Vagina (tissue), 2 donors: ENCODE data around the gene MARK2. TPM values are rescaled to one million over a fixed set of nuclear protein-coding genes. Genes with fewer than 3 reads are reported as not detected.
"Not testable (repeated sequence)": the region's sequence is repeated elsewhere in the genome, so short reads cannot be mapped to it uniquely, and the experiment has no call there.

Source experiments
- DNase-seq, 2 donors: peaks; one replicate each; pipeline ENCODE4 v3.0.0-alpha.2; 2017; ENCODE audit errors: extremely low spot score in 2 of 2
- H3K27ac ChIP-seq: fragments of 200-600 bp; sonication (generic); one replicate; pipeline ENCODE4 v1.5.1; 2019
- H3K27me3 ChIP-seq: fragments of 200-600 bp; sonication (generic); one replicate; pipeline ENCODE4 v1.5.1; 2019
- H3K36me3 ChIP-seq, 2 donors: fragments of 200-600 bp; sonication (generic); one replicate each; pipeline ENCODE4 v1.5.1; 2017 to 2019
- H3K4me1 ChIP-seq: fragments of 200-600 bp; sonication (generic); one replicate; pipeline ENCODE4 v1.5.1; 2019
- H3K4me3 ChIP-seq, 2 donors: fragments of 200-600 bp; sonication (generic); 1 replicate in 1 of 2; 2 replicates in 1 of 2; pipeline ENCODE4 v1.5.1; 2016 to 2019
- H3K9me3 ChIP-seq: fragments of 200-600 bp; sonication (generic); one replicate; pipeline ENCODE4 v1.5.1; 2019
- CTCF ChIP-seq, 3 experiments: fragments of 450-650 bp in 2 of 3; fragments of 200-600 bp in 1 of 3; sonication (generic) in 1 of 3; IDR thresholded peaks; one replicate each; pipeline ENCODE4 v1.5.1; 2017 to 2019; ENCODE audit warnings: antibody characterized with exemption in 3 of 3, mild to moderate bottlenecking in 2 of 3, moderate library complexity in 2 of 3
- POLR2A ChIP-seq, 2 donors: fragments of 450-650 bp; IDR thresholded peaks; one replicate each; pipeline ENCODE4 v1.6.1; 2017; ENCODE audit warnings: antibody characterized with exemption in 2 of 2, mild to moderate bottlenecking in 2 of 2, moderate library complexity in 2 of 2
- POLR2AphosphoS5 ChIP-seq, 2 donors: sonication (generic); formaldehyde crosslinking; IDR thresholded peaks; one replicate each; pipeline ENCODE4 v1.9.0; 2017; ENCODE audit warnings: antibody characterized with exemption in 2 of 2, mild to moderate bottlenecking in 2 of 2, low read depth in 1 of 2; ENCODE audit not compliant: insufficient read depth in 1 of 2
- intact Hi-C: fragments of 100-400 bp; cut with DNase I; formaldehyde crosslinking; loops from one replicate; pipeline ENCODE4 v1.15.1; 2023
- total RNA-seq: library from RNA; depleted of rRNA; stranded (reverse); fragments of >200 nt; gene quantifications from one replicate; pipeline ENCODE4 v1.2.3, GENCODE V29; 2016

The MARK2 gene
- total RNA-seq, 1 donor from 2014 or later = 35.6 TPM

- Histone ChIP-seq H3K36me3 (no peaks in the 10 kb centered on the region), H3K4me1 (peaks cover 21% of the 10 kb centered on the region), H3K27ac (no peak overlapping the region), H3K9me3 (no peaks in the 10 kb centered on the region), H3K4me3 (no peak overlapping the region), H3K27me3 (no peaks in the 10 kb centered on the region)
- DNase-seq = no peak
- intact Hi-C loops = no loop called here
- TF ChIP-seq CTCF (IDR thresholded peaks at IDR 0.05) (no peak), POLR2A (IDR thresholded peaks at IDR 0.05) (no peak), POLR2AphosphoS5 (IDR thresholded peaks at IDR 0.05; ENCODE audit: insufficient read depth in 1 of 2, low read depth in 1 of 2) (no peak)
These were observed 38.0 kb upstream of the MARK2 start for GRCh38 chr11:63800921-63801320.

DNA sequence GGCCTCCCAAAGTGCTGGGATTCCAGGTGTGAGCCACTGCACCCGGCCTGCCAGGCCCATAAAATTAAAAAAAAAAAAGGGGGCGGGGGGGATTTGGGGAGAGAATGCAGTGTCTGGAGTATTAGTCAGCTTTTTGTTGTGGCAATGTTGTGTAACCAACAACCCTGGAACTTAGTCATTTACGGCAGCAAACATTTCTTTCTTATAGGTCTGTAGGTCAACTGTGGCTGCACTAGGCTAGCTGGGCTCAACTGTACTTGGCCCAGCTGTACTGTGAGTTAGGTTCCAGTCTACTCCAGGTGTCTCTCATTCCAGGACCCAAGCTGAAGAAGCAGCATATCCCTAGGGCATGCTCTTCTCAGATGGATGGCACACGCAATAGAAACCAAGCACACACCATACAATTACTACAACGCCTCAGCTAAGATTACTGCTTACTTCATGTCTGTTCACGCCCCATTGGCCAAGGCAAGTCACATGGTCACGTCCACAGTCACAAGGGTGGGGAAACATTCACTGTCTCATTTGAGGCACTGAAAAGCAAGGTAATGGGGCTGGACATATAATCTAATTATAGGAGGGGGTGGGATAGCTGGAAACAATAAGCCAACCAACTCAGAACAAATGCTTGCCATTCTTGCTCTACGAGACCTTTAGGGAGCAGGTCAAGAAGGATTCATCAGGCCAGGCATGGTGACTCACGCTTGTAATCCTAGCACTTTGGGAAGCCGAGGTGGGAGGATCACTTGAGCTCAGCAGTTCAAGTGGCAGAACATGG is 36.1 kb upstream of the MARK2 start:
- Histone ChIP-seq H3K4me1 (peaks cover 21% of the 10 kb centered on the region), H3K9me3 (no peaks in the 10 kb centered on the region), H3K36me3 (no peaks in the 10 kb centered on the region), H3K27me3 (no peaks in the 10 kb centered on the region), H3K27ac (peak overlapping the region; percentile 50), H3K4me3 (no peak overlapping the region)
- no peak for DNase-seq
- intact Hi-C loops = no loop called here
- TF ChIP-seq POLR2A (IDR thresholded peaks at IDR 0.05) (no peak), CTCF (IDR thresholded peaks at IDR 0.05) (no peak), POLR2AphosphoS5 (IDR thresholded peaks at IDR 0.05; ENCODE audit: insufficient read depth in 1 of 2, low read depth in 1 of 2) (peak in 1 of 2 donors; percentile 76)

GRCh38 chr11:63804259-63804658 is 34.7 kb upstream of the MARK2 start:
- intact Hi-C loops = no loop called here
- H3K4me3 ChIP-seq = no peak overlapping the region
- no peaks in the 10 kb centered on the region for H3K36me3 ChIP-seq
- no peaks in the 10 kb centered on the region for H3K27me3 ChIP-seq
- peak overlapping the region; percentile 50 for H3K27ac ChIP-seq
- TF ChIP-seq CTCF (IDR thresholded peaks at IDR 0.05) (no peak), POLR2A (IDR thresholded peaks at IDR 0.05) (no peak), POLR2AphosphoS5 (IDR thresholded peaks at IDR 0.05; ENCODE audit: insufficient read depth in 1 of 2, low read depth in 1 of 2) (peak in 1 of 2 donors; percentile 88)
- DNase-seq = no peak
- peaks cover 21% of the 10 kb centered on the region for H3K4me1 ChIP-seq
- H3K9me3 ChIP-seq = no peaks in the 10 kb centered on the region

GRCh38 chr11:63805844-63806415 is 33.0 kb upstream of the MARK2 start:
- no peak overlapping the region for H3K27ac ChIP-seq
- H3K9me3 ChIP-seq = no peaks in the 10 kb centered on the region
- intact Hi-C loops = no loop called here

DNA sequence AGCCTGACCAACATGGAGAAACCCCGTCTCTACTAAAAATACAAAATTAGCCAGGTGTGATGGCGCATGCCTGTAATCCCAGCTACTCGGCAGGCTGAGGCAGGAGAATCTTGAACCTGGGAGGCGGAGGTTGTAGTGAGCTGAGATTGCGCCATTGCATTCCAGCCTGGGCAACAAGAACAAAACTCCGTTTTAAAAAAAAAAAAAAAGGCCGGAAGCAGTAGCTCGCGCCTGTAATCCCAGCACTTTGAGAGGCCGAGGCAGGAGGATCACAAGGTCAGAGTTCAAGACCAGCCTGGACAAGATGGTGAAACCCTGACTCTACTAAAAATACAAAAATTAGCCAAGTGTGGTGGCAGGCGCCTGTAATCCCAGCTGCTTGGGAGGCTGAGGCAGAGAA is 28.5 kb upstream of the MARK2 start:
- H3K27ac ChIP-seq, H3K9me3 ChIP-seq, DNase-seq, H3K36me3 ChIP-seq, H3K27me3 ChIP-seq, H3K4me3 ChIP-seq, intact Hi-C loops: not testable (repeated sequence)
- peaks cover 22% of the 10 kb centered on the region for H3K4me1 ChIP-seq

More at GRCh38 chr11:63805844-63806415, 33.0 kb upstream of the MARK2 start:
- H3K4me1 ChIP-seq = peaks cover 21% of the 10 kb centered on the region
- H3K27me3 ChIP-seq = no peaks in the 10 kb centered on the region
- TF ChIP-seq POLR2A (IDR thresholded peaks at IDR 0.05) (no peak), CTCF (IDR thresholded peaks at IDR 0.05) (no peak), POLR2AphosphoS5 (IDR thresholded peaks at IDR 0.05; ENCODE audit: insufficient read depth in 1 of 2, low read depth in 1 of 2) (no peak)
- no peak overlapping the region for H3K4me3 ChIP-seq
- no peaks in the 10 kb centered on the region for H3K36me3 ChIP-seq
- DNase-seq = no peak
